B cell (primary cell): ENCODE measurements around the gene HDDC2. TPM values are rescaled to one million over a fixed set of nuclear protein-coding genes. Genes with fewer than 3 reads are reported as not detected.

Experiments
- ATAC-seq: fragments of 200-7000 bp; cut with Tn5 transposase; one replicate; pipeline ENCODE4 v1.10.0; 2021; ENCODE audit warnings: low read depth, mild to moderate bottlenecking, moderate number of reproducible peaks, moderate library complexity
- CTCF ChIA-PET: fragments of 350-600 bp; sonication (Branson Sonifier 250); formaldehyde crosslinking; loops from one replicate; lab custom pipeline; 2021; ENCODE audit warnings: antibody characterized with exemption, inconsistent platforms; lab: Charles Lee
- POLR2A ChIA-PET: fragments of 350-600 bp; sonication (Branson Sonifier 250); formaldehyde crosslinking; loops from one replicate; lab custom pipeline; 2021; ENCODE audit warnings: antibody characterized with exemption; lab: Charles Lee
- DNase-seq: peaks from one replicate; pipeline ENCODE4 v3.0.0; 2013
- H2AFZ ChIP-seq: 2 replicates; pipeline ENCODE4 v1.6.1; 2012; ENCODE audit warnings: mild to moderate bottlenecking, low read depth, low read length; ENCODE audit not compliant: insufficient read depth, poor library complexity, severe bottlenecking
- H3K27ac ChIP-seq, 2 donors: 1 replicate in 1 of 2; 2 replicates in 1 of 2; pipeline ENCODE4 v1.5.1; 2012 to 2013; ENCODE audit warnings: low read length in 2 of 2, mild to moderate bottlenecking in 2 of 2, moderate library complexity in 1 of 2
- H3K27me3 ChIP-seq, 4 experiments: fragments of 200-600 bp in 1 of 4; sonication (generic) in 1 of 4; replicated peaks in 1 of 4; 1 replicate in 2 of 4; 2 replicates in 2 of 4; pipeline versions ENCODE4 v1.6.1 to v1.7.0; 2013 to 2016; ENCODE audit warnings: low read length in 3 of 4, mild to moderate bottlenecking in 2 of 4, mixed read lengths in 1 of 4, moderate library complexity in 1 of 4; ENCODE audit not compliant: insufficient read depth in 4 of 4, control insufficient read depth in 3 of 4; ENCODE audit errors: control extremely low read depth in 1 of 4
- H3K36me3 ChIP-seq, 2 experiments: replicated peaks in 1 of 2; 1 replicate in 1 of 2; 2 replicates in 1 of 2; pipeline versions ENCODE4 v1.6.1 to v1.7.1; 2013; ENCODE audit warnings: low read length in 1 of 2; ENCODE audit not compliant: insufficient read depth in 2 of 2, control insufficient read depth in 1 of 2; ENCODE audit errors: control extremely low read depth in 1 of 2, extremely low read depth in 1 of 2
- H3K4me1 ChIP-seq, 2 donors: fragments of 200-600 bp in 1 of 2; sonication (generic) in 1 of 2; 1 replicate in 1 of 2; 2 replicates in 1 of 2; pipeline versions ENCODE4 v1.5.1 to v1.6.1; 2013 to 2017; ENCODE audit warnings: low read length in 2 of 2; ENCODE audit not compliant: control insufficient read depth in 2 of 2, insufficient read depth in 2 of 2
- H3K4me2 ChIP-seq: replicated peaks from 2 replicates; pipeline ENCODE3; 2012; ENCODE audit warnings: mild to moderate bottlenecking, low read depth, low read length; ENCODE audit not compliant: poor library complexity, severe bottlenecking
- H3K4me3 ChIP-seq, 5 experiments: fragments of 200-600 bp in 1 of 5; sonication (generic) in 1 of 5; 1 replicate in 3 of 5; 2 replicates in 2 of 5; pipeline versions ENCODE4 v1.5.1 to v1.7.0; 2011 to 2016; ENCODE audit warnings: low read length in 4 of 5, mild to moderate bottlenecking in 4 of 5, low read depth in 2 of 5, control low read depth in 1 of 5, moderate library complexity in 1 of 5; ENCODE audit not compliant: insufficient read depth in 1 of 5; ENCODE audit errors: control extremely low read depth in 1 of 5, extremely low read depth in 1 of 5
- H3K79me2 ChIP-seq: fragments of 200-600 bp; sonication (generic); one replicate; pipeline ENCODE4 v1.6.0; 2016; ENCODE audit warnings: low read length; ENCODE audit not compliant: control insufficient read depth, insufficient read depth
- H3K9ac ChIP-seq: fragments of 200-600 bp; sonication (generic); 2 replicates; pipeline ENCODE4 v1.6.1; 2017; ENCODE audit warnings: mild to moderate bottlenecking, low read length, moderate library complexity
- H3K9me3 ChIP-seq, 3 donors: one replicate each; pipeline versions ENCODE4 v1.6.1 to v1.7.1; 2013; ENCODE audit warnings: low read length in 2 of 3; ENCODE audit not compliant: control insufficient read depth in 2 of 3, insufficient read depth in 1 of 3; ENCODE audit errors: control extremely low read depth in 1 of 3
- H4K20me1 ChIP-seq: 2 replicates; pipeline ENCODE4 v1.6.0; 2012; ENCODE audit warnings: mild to moderate bottlenecking, low read length; ENCODE audit not compliant: insufficient read depth, control insufficient read depth, poor library complexity, severe bottlenecking
- H3K27ac Mint-ChIP-seq: one replicate; pipeline ENCODE4 v1.8.0; 2021; ENCODE audit warnings: mixed read lengths
- H3K27me3 Mint-ChIP-seq: one replicate; pipeline ENCODE4 v1.8.0; 2021; ENCODE audit warnings: mixed read lengths
- H3K4me1 Mint-ChIP-seq: one replicate; pipeline ENCODE4 v1.8.0; 2021; ENCODE audit warnings: mixed read lengths
- H3K4me3 Mint-ChIP-seq: one replicate; pipeline ENCODE4 v1.8.0; 2021; ENCODE audit warnings: mixed read lengths
- H3K9me3 Mint-ChIP-seq: one replicate; pipeline ENCODE4 v1.8.0; 2022; ENCODE audit warnings: mixed read lengths; ENCODE audit not compliant: insufficient read depth
- EZH2 ChIP-seq: IDR thresholded peaks from 2 replicates; pipeline ENCODE4 v1.6.1; 2012; ENCODE audit warnings: borderline replicate concordance, low read depth, mild to moderate bottlenecking, moderate library complexity, low read length; ENCODE audit not compliant: insufficient read depth, poor library complexity, severe bottlenecking
- WGBS: methylation state at CpG from one replicate; pipeline ENCODE4 v1.1.5; 2013; ENCODE audit warnings: missing lambda C conversion rate; ENCODE audit not compliant: insufficient coverage; 5-methylcytosine and 5-hydroxymethylcytosine counted together
- intact Hi-C: fragments of 100-400 bp; cut with micrococcal nuclease; formaldehyde crosslinking; loops from one replicate; pipeline ENCODE4 v1.10.0; 2022
- polyA plus RNA-seq: library from polyadenylated mRNA; depleted of rRNA; stranded (reverse); fragments of >200 nt; gene quantifications from 2 replicates; pipeline ENCODE4 v1.2.3, GENCODE V29; 2012
- total RNA-seq, 2 donors: library from RNA; stranded (reverse); fragments of 120-200 nt in 1 of 2; gene quantifications; 1 replicate in 1 of 2; 2 replicates in 1 of 2; pipeline versions ENCODE4 v1.2.3 to v1.2.4, GENCODE V29; 2013 to 2022
- TF ChIP-seq, protein P1 (sequence below): fragments of 200-600 bp; IDR thresholded peaks from one replicate; pipeline ENCODE4 v1.8.0; 2022; ENCODE audit warnings: antibody characterized with exemption, mild to moderate bottlenecking

HDDC2 gene
- total and polyA plus RNA-seq, 2 donors (not counting 1 experiment from before 2014, with no cell fraction given) = 31.6 to 37.6 TPM

- no peak overlapping the region for H3K27ac Mint-ChIP-seq
- H3K4me1 Mint-ChIP-seq = no peaks in the 10 kb centered on the region
- ChIA-PET POLR2A (no interaction called here), CTCF (no interaction called here)
- Histone ChIP-seq H4K20me1 (no peaks in the 10 kb centered on the region), H3K4me3 (no peak overlapping the region), H3K27ac (no peak overlapping the region), H3K36me3 (no peaks in the 10 kb centered on the region), H3K9me3 (no peaks in the 10 kb centered on the region), H3K4me2 (no peak overlapping the region), H2AFZ (no peak overlapping the region), H3K4me1 (no peaks in the 10 kb centered on the region), H3K79me2 (no peaks in the 10 kb centered on the region), H3K9ac (no peak overlapping the region), H3K27me3 (no peaks in the 10 kb centered on the region)
- no peak for ATAC-seq
- no peaks in the 10 kb centered on the region for H3K9me3 Mint-ChIP-seq
- H3K27me3 Mint-ChIP-seq = peaks cover 6% of the 10 kb centered on the region
- 100% methylated on average over 1 of the region's 1 CpG for WGBS
- intact Hi-C loops = no loop called here
- TF ChIP-seq EZH2 = no peak
- TF ChIP-seq, protein P1, sequence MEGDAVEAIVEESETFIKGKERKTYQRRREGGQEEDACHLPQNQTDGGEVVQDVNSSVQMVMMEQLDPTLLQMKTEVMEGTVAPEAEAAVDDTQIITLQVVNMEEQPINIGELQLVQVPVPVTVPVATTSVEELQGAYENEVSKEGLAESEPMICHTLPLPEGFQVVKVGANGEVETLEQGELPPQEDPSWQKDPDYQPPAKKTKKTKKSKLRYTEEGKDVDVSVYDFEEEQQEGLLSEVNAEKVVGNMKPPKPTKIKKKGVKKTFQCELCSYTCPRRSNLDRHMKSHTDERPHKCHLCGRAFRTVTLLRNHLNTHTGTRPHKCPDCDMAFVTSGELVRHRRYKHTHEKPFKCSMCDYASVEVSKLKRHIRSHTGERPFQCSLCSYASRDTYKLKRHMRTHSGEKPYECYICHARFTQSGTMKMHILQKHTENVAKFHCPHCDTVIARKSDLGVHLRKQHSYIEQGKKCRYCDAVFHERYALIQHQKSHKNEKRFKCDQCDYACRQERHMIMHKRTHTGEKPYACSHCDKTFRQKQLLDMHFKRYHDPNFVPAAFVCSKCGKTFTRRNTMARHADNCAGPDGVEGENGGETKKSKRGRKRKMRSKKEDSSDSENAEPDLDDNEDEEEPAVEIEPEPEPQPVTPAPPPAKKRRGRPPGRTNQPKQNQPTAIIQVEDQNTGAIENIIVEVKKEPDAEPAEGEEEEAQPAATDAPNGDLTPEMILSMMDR = no peak
- no peak for DNase-seq
- no peak overlapping the region for H3K4me3 Mint-ChIP-seq
These were observed 48.9 kb downstream of the HDDC2 start for GRCh38 chr6:125252891-125253290.

GRCh38 chr6:125251516-125252220 lies 50.1 kb downstream of the HDDC2 start:
- CTCF ChIA-PET = no interaction called here
- Histone ChIP-seq H3K27ac (no peak overlapping the region), H3K4me3 (no peak overlapping the region), H3K9ac (no peak overlapping the region), H3K79me2 (no peaks in the 10 kb centered on the region), H3K36me3 (no peaks in the 10 kb centered on the region), H3K4me2 (no peak overlapping the region), H3K27me3 (no peaks in the 10 kb centered on the region), H2AFZ (no peak overlapping the region), H4K20me1 (no peaks in the 10 kb centered on the region), H3K9me3 (no peaks in the 10 kb centered on the region), H3K4me1 (no peaks in the 10 kb centered on the region)
- H3K9me3 Mint-ChIP-seq = no peaks in the 10 kb centered on the region
- POLR2A ChIA-PET = no interaction called here
- no peak overlapping the region for H3K27ac Mint-ChIP-seq
- ATAC-seq (no peak), DNase-seq (no peak)
- TF ChIP-seq EZH2 = no peak
- TF ChIP-seq, protein P1 = no peak
- H3K4me1 Mint-ChIP-seq = no peaks in the 10 kb centered on the region
- H3K27me3 Mint-ChIP-seq = peaks cover 10% of the 10 kb centered on the region
- H3K4me3 Mint-ChIP-seq = no peak overlapping the region
- 80% methylated on average over 4 of the region's 6 CpGs for WGBS
- intact Hi-C loops = no loop called here
